Measurements from ENCODE around the gene LITAFD.

The LITAFD gene

DNA sequence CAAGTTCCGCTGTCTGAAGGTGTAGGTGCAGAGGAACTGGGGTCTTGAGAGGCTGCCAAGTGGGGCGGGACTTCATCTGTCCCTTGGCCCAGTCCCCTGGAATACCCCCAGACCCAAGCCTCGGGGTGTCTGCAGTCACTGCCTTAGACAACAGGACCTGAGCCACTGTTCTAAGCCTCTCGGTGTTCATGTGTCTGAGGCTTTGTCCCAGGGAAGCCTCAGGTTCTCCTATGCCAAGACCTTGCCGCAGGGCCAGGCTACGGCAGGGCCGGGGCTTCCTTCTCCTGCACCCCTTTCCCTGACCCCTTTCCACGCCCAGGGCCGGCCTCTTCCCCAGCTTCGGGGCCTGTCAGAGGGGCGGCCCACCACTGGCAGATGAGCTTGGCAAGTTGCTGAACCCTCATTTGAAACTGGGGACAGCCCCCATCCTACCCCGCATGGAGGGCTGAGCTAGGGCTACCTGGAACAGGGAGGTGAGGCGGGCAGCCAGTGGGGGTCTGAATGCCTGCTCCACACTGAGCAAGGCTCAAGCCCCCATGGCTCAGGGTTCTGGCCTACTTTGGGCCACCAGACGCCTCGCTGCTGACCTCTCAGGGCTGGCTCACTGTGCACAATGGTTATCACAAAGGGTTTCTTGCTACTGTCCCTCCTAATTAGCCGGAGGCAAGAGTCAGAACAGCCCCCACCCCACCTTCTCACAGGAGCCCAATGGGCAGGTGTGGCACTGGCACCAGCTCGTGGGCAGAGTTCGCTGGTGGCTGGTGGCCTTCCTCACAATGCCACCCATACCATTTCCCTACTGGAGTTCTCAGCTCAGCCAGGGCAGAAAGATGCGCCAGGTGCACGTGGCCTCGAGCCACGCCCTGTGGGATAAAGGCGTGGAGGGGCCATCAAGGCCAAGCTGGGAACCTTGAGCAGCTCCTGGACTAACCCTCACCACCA lies 7.1 kb downstream of the LITAFD start:
- TF ChIP-seq POLR2A (IDR thresholded peaks at IDR 0.05; ENCODE audit: low read depth, low read length) = no peak
- DNase-seq (ENCODE audit: insufficient read length, low spot score) (no peak), FAIRE-seq (no peak)

- FAIRE-seq (no peak), DNase-seq (ENCODE audit: insufficient read length, low spot score) (no peak)
- no peak for TF ChIP-seq POLR2A (IDR thresholded peaks at IDR 0.05; ENCODE audit: low read depth, low read length)
Measured at GRCh38 chr16:8889893-8890548, 7.9 kb downstream of the LITAFD start.

DNA sequence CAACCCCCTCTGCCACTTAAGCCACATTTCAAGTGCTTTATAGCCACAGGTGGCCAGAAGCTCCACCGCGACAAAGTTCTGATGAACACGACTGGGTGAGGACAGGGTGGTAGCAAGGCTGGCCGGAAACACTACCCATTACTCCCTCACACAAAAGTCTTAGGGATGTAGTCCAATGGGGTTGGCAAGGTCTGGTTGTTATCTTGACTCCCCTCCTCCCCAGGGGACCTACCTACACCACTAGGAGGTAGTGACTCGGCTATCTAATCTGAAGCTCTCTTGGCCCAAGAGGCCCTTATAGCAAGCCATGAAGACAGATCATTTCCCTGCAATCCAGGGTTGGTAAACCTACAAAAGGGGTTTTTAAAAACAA lies 8.4 kb downstream of the LITAFD start:
- TF ChIP-seq POLR2A (IDR thresholded peaks at IDR 0.05; ENCODE audit: low read depth, low read length) = no peak
- DNase-seq (ENCODE audit: insufficient read length, low spot score) = no peak
- no peak for FAIRE-seq

- TF ChIP-seq POLR2A (IDR thresholded peaks at IDR 0.05; ENCODE audit: low read depth, low read length) = no peak
- DNase-seq (ENCODE audit: insufficient read length, low spot score) = no peak
- no peak for FAIRE-seq
Measured at GRCh38 chr16:8892101-8892575, 10.0 kb downstream of the LITAFD start.

DNA sequence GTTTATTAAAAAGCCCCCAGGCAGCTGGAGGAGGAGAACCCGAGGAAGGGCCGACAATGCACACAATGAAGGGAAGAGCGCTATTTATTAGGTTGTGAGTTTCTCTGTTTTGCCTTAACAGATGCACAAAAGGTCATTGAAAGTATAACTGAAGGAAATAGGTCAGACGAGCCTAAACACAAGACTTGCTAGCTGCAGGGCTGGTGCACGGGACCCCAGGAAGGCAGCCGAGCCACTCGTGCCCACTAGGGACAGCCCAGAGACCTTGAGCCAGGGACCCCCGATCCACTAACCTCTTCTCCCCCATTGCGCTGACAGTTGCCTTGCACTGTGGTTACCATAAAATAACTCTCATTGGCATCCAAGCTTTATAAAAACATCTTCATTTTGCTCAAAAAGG lies 11.3 kb downstream of the LITAFD start:
- TF ChIP-seq POLR2A (IDR thresholded peaks at IDR 0.05; ENCODE audit: low read depth, low read length) = no peak
- no peak for FAIRE-seq

GRCh38 chr16:8893976-8894690 lies 12.0 kb downstream of the LITAFD start:
- FAIRE-seq (no peak), DNase-seq (ENCODE audit: insufficient read length, low spot score) (no peak)
- TF ChIP-seq POLR2A (IDR thresholded peaks at IDR 0.05; ENCODE audit: low read depth, low read length) = no peak

More for the DNA sequence above, 11.3 kb downstream of the LITAFD start:
- DNase-seq (ENCODE audit: insufficient read length, low spot score) = no peak

- no peak for FAIRE-seq
- no peak for DNase-seq (ENCODE audit: insufficient read length, low spot score)
- TF ChIP-seq POLR2A (IDR thresholded peaks at IDR 0.05; ENCODE audit: low read depth, low read length) = no peak
Measured at GRCh38 chr16:8894736-8895334, 12.7 kb downstream of the LITAFD start.

- no peak for DNase-seq (ENCODE audit: insufficient read length, low spot score)
- no peak for TF ChIP-seq POLR2A (IDR thresholded peaks at IDR 0.05; ENCODE audit: low read depth, low read length)
- no peak for FAIRE-seq
Measured at GRCh38 chr16:8898660-8899318, 16.6 kb downstream of the LITAFD start.

DNA sequence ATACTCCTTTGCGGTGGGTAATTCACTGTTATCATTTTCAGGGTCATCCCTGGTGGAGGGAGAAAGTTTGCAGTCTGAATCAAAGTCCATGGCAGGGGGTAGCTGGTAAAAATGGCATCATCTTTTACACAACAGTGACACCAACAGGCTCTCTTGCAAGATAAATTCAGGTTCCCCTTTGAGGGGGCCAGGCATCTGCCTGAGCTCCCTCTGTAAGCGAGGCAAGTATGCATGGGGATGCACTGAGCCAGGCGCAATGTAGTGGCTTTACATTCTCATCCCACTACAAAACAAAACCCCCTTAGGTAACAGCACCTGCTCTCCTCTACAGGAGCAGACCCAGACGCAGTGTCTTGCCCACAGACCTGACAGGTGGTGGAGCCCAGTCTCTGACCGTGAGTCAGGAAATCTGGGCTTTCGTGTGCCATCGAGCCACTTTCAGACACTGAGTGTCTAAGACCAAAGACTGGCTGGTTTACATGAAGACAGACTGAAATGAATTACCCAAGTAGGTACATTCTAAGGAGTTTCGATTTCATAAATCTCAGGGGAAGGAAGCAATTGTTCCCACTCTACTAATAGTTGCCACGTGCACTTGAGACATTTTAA lies 17.7 kb downstream of the LITAFD start:
- no peak for FAIRE-seq
- no peak for TF ChIP-seq POLR2A (IDR thresholded peaks at IDR 0.05; ENCODE audit: low read depth, low read length)
- DNase-seq (ENCODE audit: insufficient read length, low spot score) = no peak

DNA sequence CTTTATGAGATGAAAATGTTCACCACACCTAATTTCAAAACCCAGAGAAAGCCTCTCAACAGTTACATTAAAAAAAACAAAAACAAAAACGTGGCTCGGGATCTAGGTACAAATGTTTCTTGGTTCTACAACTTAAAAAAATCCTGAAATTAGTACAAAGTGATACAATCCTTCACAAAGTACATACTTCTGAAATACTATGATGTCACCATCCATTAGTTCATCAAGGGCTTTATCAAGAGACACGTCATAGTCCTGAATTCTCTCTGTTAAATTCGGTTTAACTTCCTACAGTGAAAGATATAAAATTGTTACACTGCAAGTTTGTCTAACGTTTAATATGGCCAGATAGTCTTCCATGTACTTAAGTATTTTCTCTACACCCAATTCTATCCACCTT lies 18.2 kb downstream of the LITAFD start:
- FAIRE-seq = no peak

DNA sequence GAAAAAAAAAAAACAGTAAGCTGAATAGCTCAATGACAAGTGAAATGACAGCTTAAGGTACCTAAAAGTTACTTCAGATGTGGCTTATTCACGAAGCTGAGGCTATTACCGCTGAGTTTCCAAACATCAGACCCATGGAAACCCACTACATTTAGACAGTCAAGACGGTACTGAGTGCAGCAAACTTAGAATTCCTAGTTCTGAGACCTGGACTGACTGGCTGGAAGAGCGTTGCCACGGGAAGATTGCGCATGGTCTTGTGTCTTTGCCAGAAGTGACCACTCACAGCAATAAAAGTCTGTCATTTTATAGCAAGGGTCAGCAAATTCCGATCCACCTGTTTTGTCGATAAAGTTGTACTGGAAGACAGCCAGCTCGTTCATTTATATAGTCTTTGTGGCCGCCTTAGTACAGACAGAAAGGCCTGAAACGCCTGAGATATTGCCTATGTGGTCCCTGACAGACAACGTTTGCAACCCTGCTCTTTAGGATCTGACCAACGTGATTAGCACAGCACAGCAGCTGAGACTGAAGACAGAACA lies 19.2 kb downstream of the LITAFD start:
- TF ChIP-seq POLR2A (IDR thresholded peaks at IDR 0.05; ENCODE audit: low read depth, low read length) = no peak
- FAIRE-seq = no peak

More for the DNA sequence above, 18.2 kb downstream of the LITAFD start:
- DNase-seq (ENCODE audit: insufficient read length, low spot score) = no peak
- TF ChIP-seq POLR2A (IDR thresholded peaks at IDR 0.05; ENCODE audit: low read depth, low read length) = no peak

GRCh38 chr16:8903004-8903403 lies 20.9 kb downstream of the LITAFD start:
- FAIRE-seq (no peak), DNase-seq (ENCODE audit: insufficient read length, low spot score) (no peak)
- TF ChIP-seq POLR2A (IDR thresholded peaks at IDR 0.05; ENCODE audit: low read depth, low read length) = no peak

More for the DNA sequence above, 19.2 kb downstream of the LITAFD start:
- no peak for DNase-seq (ENCODE audit: insufficient read length, low spot score)
